GM19035 (cell line): ENCODE data around the gene RPL9.
"Not testable (repeated sequence)": the region's sequence is repeated elsewhere in the genome, so short reads cannot be mapped to it uniquely, and the experiment has no call there.

ENCODE experiments used
- ATAC-seq: cut with Tn5 transposase; IDR thresholded peaks from one replicate; pipeline ENCODE4 v1.9.1; 2021; ENCODE audit not compliant: unreplicated experiment

Gene RPL9

GRCh38 chr4:39427520-39428114 lies 31.1 kb downstream of the RPL9 start:
- ATAC-seq: no peak

DNA sequence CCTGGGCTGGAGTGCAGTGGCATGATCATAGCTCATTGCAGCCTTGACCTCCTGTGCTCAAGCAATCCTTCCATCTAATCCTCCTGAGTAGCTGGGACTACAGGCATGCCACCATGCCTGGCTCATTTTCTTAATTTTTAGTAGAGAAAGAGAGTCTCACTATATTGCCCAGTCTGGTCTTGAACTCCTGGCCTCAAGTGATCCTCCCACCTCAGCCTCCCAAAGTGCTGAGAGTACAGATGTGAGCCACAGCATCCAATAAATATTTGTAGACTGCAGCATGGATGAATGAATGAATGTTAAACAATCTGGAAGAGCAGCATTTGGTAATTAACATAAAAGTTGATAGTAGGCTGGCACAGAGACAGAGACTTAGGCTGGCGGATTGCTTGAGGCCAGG lies 32.0 kb downstream of the RPL9 start:
- ATAC-seq: no peak

- not testable (repeated sequence) for ATAC-seq
Measured at GRCh38 chr4:39425297-39425696, 33.4 kb downstream of the RPL9 start.

DNA sequence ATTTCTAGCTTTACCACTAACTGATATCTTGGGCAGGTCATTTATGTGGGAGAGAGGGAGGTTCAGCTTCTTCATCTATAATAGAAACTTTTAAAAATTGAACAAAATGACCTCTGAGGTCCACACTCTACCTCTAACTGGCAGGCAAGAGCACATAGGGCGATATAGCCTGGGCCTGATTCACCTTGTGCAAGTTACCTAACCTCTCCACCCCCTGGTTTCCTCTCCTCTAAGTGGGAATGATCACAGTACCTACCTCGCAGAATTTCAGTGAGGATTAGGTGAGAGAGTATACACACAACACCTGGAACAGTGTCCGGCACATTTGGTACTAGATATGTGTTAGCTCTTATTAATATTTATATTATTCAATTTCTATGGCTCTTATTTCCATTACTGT lies 36.5 kb downstream of the RPL9 start:
- ATAC-seq: no peak

GRCh38 chr4:39415678-39416283 lies 42.9 kb downstream of the RPL9 start:
- ATAC-seq: no peak

DNA sequence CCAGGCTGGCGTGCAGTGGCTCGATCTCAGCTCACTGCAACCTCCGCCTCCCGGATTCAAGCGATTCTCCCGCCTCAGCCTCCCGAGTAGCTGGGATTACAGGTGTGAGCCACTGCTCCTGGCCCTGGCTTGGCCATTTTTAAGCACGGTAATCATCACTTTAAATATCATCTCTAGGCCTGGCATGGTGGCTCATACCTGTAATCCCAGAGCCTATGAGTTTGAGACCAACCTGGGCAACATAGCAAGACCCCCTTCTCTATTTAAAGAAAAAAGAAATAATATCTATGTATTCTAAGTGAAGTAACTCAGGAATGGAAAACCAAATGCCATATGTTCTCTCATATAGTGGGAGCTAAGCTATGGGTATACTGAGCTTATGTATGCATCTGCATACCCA lies 47.2 kb downstream of the RPL9 start:
- ATAC-seq: not testable (repeated sequence)

DNA sequence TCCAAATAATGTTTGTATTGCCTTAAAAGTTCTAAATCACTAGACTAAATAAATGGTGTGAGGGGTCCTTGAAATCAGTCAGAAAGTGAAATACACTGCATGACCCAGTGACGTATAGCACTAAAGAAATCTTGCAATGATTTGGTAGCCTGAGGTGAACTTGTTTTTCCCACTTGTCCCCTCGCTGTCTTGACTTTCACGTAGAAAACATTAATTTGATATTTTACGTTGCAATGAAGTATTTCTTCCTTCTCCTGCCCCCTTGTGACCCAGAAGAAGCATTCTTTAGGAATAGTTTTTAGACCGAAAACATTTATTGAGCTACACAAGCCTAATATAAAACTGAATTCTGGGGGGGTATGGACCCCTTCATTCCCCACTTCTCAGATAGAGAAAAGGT lies 48.3 kb downstream of the RPL9 start:
- no peak for ATAC-seq

DNA sequence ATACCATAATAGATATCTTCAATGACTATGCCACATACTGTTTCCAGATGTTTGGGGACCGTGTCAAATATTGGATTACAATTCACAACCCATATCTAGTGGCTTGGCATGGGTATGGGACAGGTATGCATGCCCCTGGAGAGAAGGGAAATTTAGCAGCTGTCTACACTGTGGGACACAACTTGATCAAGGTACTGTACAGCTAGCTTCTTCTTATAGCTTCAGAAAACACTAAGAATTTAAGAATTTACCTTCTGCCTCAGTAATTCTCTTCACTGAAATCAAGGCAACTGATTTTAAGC lies 51.2 kb downstream of the RPL9 start:
- ATAC-seq: no peak

- ATAC-seq: no peak
Measured at GRCh38 chr4:39406763-39407583, 51.7 kb downstream of the RPL9 start, which contains the start of gene KLB. Gene KLB (plus strand): TSS chr4:39406930. CDS start chr4:39406950, 20 bp downstream.
